Mononuclear cell (primary cell): ENCODE results near the gene CRELD1. TPM values are rescaled to one million over a fixed set of nuclear protein-coding genes. Genes with fewer than 3 reads are reported as not detected.

Experiments used
- H3K27me3 ChIP-seq: 2 replicates; pipeline ENCODE4 v1.6.0; 2011; ENCODE audit warnings: low read length, control low read depth; ENCODE audit not compliant: insufficient read depth
- H3K4me1 ChIP-seq: 2 replicates; pipeline ENCODE4 v1.5.1; 2011; ENCODE audit warnings: mild to moderate bottlenecking, low read length, control low read depth; ENCODE audit not compliant: insufficient read depth
- H3K4me3 ChIP-seq: 2 replicates; pipeline ENCODE4 v1.5.1; 2011; ENCODE audit warnings: mild to moderate bottlenecking, low read length, moderate library complexity
- H3K9me3 ChIP-seq: 2 replicates; pipeline ENCODE4 v1.5.1; 2011; ENCODE audit warnings: low read depth, mild to moderate bottlenecking, control low read depth, low read length
- total RNA-seq: library from RNA; depleted of rRNA; stranded (reverse); fragments of >200 nt; gene quantifications from one replicate; pipeline ENCODE4 v1.2.3, GENCODE V29; 2012

Gene CRELD1
- total RNA-seq, 1 donor, result 7.2 TPM

DNA sequence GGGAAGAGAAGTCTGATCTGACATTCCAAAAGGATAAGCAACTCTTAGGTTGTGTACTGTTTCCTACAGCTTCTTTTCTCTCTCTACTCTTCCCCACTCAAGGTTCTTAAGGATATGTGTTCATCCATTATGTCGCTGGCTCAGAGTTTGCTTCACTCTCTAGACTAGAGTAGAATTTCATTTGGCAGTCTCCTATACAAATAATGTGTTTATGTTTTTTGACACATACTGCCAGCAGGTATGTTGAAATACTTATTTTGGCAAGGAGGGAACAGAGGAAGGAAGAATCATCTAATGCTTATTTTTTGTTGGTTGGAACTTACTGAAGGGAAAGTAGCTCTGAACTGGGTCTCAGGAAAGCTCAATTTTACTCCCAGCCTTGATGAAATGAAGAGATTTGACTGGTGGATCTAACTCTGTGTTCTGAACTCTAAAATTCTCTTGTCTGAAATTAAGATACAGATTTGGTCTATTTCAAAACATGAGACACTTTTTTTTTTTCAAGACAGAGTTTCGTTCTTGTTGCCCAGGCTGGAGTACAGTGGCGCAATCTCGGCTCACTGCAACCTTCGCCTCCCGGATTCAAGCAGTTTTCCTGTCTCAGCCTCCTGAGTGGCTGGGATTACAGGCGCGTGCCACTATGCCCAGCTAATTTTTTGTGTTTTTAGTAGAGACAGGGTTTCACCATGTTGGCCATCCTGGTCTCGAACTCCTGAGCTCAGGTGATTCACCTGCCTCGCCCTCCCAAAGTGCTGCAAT lies 60.6 kb downstream of the CRELD1 start:
- no peak overlapping the region for H3K4me3 ChIP-seq
- H3K27me3 ChIP-seq, result no peaks in the 10 kb centered on the region
- H3K4me1 ChIP-seq, result no peaks in the 10 kb centered on the region
- H3K9me3 ChIP-seq, result no peaks in the 10 kb centered on the region

Other genes with a start within 250 kb of the CRELD1 start
- gene CPNE9, start 230.0 kb upstream of the CRELD1 start, total RNA-seq, result not detected
- 40.9 TPM for gene BRPF1, start 202.1 kb upstream of the CRELD1 start, total RNA-seq
- 7.8 TPM for gene OGG1, start 183.9 kb upstream of the CRELD1 start, total RNA-seq
- gene CAMK1, start 163.9 kb upstream of the CRELD1 start, total RNA-seq, result 24.7 TPM
- gene TADA3, start 141.4 kb upstream of the CRELD1 start, total RNA-seq, result 28.8 TPM
- 284 TPM for gene ARPC4, start 140.8 kb upstream of the CRELD1 start, total RNA-seq
- 44.6 TPM for gene TTLL3, start 123.6 kb upstream of the CRELD1 start, total RNA-seq
- gene RPUSD3, start 89.8 kb upstream of the CRELD1 start, total RNA-seq, result 5.7 TPM
- not detected for gene CIDEC, start 53.6 kb upstream of the CRELD1 start, total RNA-seq
- 15.0 TPM for gene JAGN1, start 43.2 kb upstream of the CRELD1 start, total RNA-seq
- 0.10 TPM for gene IL17RE, start 31.0 kb upstream of the CRELD1 start, total RNA-seq
- gene IL17RC, start 16.7 kb upstream of the CRELD1 start, total RNA-seq, result 2.7 TPM
- 3.9 TPM for gene PRRT3, start 18.6 kb downstream of the CRELD1 start, total RNA-seq
- 77.1 TPM for gene EMC3, start 53.0 kb downstream of the CRELD1 start, total RNA-seq
- 15.7 TPM for gene FANCD2, start 92.6 kb downstream of the CRELD1 start, total RNA-seq
- gene FANCD2OS, start 174.4 kb downstream of the CRELD1 start, total RNA-seq, result not detected
- 73.0 TPM for gene BRK1, start 181.8 kb downstream of the CRELD1 start, total RNA-seq
- 75.0 TPM for gene VHL, start 207.9 kb downstream of the CRELD1 start, total RNA-seq
- gene IRAK2, start 231.1 kb downstream of the CRELD1 start, total RNA-seq, result 14.6 TPM